Mesothelial cell of epicardium (in vitro differentiated cells): ENCODE data around the gene AIFM3. TPM values are rescaled to one million over a fixed set of nuclear protein-coding genes. Genes with fewer than 3 reads are reported as not detected.

ENCODE experiments used
- DNase-seq, 2 experiments: peaks; one replicate each; pipeline ENCODE4 v3.0.0; 2021; ENCODE audit warnings: low spot score in 2 of 2; ENCODE audit not compliant: unreplicated experiment in 2 of 2
- H3K27ac Mint-ChIP-seq: 2 replicates; pipeline ENCODE4 v1.8.0; 2021; ENCODE audit warnings: mixed read lengths
- H3K27me3 Mint-ChIP-seq: 2 replicates; pipeline ENCODE4 v1.8.0; 2021; ENCODE audit warnings: low read depth, mixed read lengths
- H3K36me3 Mint-ChIP-seq: 2 replicates; pipeline ENCODE4 v1.8.0; 2021; ENCODE audit warnings: mixed read lengths
- H3K4me1 Mint-ChIP-seq: 2 replicates; pipeline ENCODE4 v1.8.0; 2021; ENCODE audit warnings: mixed read lengths
- H3K4me3 Mint-ChIP-seq: 2 replicates; pipeline ENCODE4 v1.8.0; 2021; ENCODE audit warnings: mild to moderate bottlenecking, moderate library complexity, mixed read lengths
- H3K9me3 Mint-ChIP-seq: 2 replicates; pipeline ENCODE4 v1.8.0; 2021; ENCODE audit warnings: mixed read lengths
- total RNA-seq: library from RNA; stranded (reverse); gene quantifications from 3 replicates; pipeline ENCODE4 v1.2.1, GENCODE V29; 2021
- TF ChIP-seq, protein P1 (sequence below): fragments of 200-600 bp; sonication (generic); IDR thresholded peaks from one replicate; pipeline ENCODE4 v1.5.0; 2021; ENCODE audit warnings: antibody characterized with exemption; ENCODE audit not compliant: unreplicated experiment

The AIFM3 gene
- total RNA-seq, 1 donor from 2014 or later = 2.5 TPM

DNA sequence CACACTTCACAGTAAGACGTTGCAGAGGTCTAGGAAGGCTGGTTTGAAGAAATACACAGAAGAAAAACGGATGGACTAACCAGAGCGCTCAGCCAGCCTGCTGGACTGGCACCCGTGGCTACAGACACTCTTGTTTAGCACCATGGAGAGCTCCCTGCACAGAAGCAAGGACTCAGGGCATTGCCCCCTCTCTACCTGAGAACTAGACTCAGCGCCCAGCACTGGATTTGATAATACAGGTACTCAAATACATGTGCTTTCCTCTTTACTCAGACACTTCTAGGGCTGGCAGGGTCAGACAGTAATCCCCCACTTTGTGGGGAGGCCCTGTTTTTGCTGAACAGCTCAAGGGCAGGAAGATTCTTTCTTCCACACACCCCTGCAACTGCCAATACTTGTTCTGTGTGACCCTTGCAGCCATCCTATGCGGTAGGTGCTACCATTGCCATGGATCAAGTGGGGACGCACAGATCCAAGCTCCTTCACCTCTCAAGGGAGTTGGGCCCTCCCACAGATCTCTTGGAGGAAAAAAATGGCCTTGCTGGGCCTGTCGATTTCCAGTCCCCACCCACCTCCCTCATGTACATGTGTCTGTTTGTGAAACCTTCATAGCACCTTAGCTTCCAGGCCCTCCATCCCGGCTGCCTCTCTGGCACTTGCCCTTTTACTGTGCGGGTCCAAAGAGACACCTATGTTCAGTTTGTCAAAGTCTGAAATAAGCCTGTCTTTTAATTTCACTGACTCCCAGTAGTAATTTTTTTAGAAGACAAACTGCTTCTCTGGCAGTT is 42.8 kb downstream of the AIFM3 start:
- DNase-seq = peak in 1 of 2 experiments; percentile 71
- TF ChIP-seq, protein P1, sequence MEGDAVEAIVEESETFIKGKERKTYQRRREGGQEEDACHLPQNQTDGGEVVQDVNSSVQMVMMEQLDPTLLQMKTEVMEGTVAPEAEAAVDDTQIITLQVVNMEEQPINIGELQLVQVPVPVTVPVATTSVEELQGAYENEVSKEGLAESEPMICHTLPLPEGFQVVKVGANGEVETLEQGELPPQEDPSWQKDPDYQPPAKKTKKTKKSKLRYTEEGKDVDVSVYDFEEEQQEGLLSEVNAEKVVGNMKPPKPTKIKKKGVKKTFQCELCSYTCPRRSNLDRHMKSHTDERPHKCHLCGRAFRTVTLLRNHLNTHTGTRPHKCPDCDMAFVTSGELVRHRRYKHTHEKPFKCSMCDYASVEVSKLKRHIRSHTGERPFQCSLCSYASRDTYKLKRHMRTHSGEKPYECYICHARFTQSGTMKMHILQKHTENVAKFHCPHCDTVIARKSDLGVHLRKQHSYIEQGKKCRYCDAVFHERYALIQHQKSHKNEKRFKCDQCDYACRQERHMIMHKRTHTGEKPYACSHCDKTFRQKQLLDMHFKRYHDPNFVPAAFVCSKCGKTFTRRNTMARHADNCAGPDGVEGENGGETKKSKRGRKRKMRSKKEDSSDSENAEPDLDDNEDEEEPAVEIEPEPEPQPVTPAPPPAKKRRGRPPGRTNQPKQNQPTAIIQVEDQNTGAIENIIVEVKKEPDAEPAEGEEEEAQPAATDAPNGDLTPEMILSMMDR = no peak
- H3K36me3 Mint-ChIP-seq = no peaks in the 10 kb centered on the region
- H3K9me3 Mint-ChIP-seq = no peaks in the 10 kb centered on the region
- no peak overlapping the region for H3K27ac Mint-ChIP-seq
- H3K4me3 Mint-ChIP-seq = no peak overlapping the region
- no peaks in the 10 kb centered on the region for H3K27me3 Mint-ChIP-seq
- peaks cover 16% of the 10 kb centered on the region for H3K4me1 Mint-ChIP-seq

DNA sequence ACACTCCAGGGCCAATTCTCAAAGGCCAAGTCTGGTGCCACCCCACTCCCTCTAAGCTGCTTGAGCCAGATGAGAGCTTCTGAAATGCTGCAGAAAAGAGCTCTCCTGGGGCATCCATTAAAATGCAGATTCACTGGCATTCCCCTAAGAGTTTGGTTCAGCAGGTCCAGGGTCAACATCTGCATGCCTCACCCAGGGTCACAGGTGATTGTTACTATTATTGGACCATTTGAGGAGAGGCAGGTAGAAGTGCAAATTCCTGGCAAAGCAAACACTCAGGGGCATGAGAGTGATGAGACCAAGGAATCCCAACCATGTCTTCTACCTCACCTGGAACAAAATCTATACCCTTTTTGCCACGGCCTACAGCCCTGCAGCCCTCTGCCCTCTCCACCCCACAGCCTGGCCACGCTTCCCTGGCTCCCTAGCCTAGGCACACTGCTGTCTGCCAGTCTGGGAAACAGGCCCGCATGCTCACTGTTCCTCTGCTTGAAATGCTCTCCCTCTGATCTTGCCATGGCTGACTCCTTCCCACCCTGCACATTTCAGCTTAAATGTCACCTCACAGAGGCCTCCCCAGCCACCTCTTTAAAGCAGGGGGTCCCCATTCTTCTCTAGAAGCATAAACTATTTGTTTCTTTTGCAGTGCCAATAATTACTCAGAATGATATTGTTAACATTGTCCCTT is 43.5 kb downstream of the AIFM3 start:
- H3K4me1 Mint-ChIP-seq = peaks cover 24% of the 10 kb centered on the region

DNA sequence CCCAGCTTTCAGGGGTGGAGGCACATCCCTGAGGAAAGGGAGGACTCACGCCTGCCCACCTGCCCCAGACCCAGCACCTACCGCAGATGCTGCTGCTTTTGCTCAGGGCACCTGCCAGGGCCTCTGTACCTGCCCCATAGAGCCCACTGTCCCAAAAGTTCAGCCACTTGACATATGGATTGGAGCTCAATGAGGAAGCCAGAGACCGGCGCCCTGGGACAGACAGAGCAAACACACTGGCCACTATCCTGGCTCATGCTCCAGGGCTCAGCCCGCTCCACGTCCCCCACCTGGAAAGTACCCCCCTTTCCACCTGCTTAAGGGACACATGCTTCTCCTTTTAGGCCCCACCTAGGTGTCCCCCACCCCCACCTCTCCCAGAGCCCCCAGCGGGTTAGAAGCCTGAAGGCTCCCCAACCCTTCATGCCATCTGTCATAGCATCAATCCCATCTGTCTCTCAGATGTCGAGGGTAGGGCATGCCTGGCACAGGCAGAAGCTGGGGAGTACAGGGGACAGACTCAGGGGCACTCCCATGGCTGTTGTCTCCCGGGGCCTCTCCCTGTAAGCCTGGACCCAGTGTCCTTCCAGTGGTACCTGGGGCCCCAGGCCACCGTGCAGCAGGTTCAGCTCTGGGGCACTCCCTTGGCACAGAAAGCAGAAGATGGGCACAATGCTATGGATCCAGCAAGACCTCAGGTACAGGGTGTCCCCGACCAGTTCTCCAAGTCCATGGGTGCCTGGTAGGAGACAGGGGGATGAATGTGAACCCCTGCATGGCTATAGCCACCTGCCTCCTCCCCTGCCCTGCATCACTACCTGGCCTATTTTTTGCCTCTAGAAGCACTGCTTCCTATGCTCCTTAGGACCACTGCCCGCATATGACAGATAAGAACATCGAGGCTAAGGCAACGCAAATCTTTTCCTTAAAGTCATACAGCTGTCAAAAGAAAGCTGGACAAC is 45.7 kb downstream of the AIFM3 start:
- Mint-ChIP-seq H3K27ac (peak overlapping the region; percentile 60), H3K4me1 (peaks cover 38% of the 10 kb centered on the region), H3K27me3 (no peaks in the 10 kb centered on the region), H3K4me3 (peak overlapping the region; percentile 76), H3K36me3 (no peaks in the 10 kb centered on the region), H3K9me3 (no peaks in the 10 kb centered on the region)
- DNase-seq = no peak
- TF ChIP-seq, protein P1 = no peak

More for the DNA sequence above, 43.5 kb downstream of the AIFM3 start:
- H3K27ac Mint-ChIP-seq = no peak overlapping the region
- TF ChIP-seq, protein P1 = no peak
- H3K4me3 Mint-ChIP-seq = no peak overlapping the region
- no peaks in the 10 kb centered on the region for H3K9me3 Mint-ChIP-seq
- DNase-seq = no peak
- H3K36me3 Mint-ChIP-seq = no peaks in the 10 kb centered on the region
- H3K27me3 Mint-ChIP-seq = no peaks in the 10 kb centered on the region

DNA sequence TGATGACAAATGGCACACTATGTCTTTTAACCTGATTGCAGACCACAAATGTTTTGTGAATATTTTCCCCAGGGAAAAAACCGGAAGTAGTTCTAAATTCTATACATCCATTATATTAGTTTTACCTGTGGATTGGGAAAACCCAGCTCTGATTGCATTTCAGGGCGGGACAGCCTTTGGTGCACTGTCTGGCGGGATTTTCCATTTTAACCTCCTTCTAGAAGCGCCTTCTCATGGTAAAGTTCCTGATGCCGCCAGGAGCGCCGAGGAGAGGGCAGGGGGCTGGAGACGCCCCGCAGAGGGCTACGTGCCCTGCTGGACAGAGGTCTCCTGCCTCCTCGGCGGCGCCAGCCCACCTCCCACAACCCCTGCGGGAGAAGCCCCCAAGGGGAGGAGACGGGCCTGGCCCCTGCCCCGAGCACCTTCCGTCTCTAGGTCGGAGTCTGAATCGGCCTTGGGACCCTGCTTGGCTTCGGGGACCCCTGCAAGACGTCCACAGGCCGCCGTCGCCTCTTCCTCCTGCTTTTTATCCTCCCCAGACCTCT is 46.7 kb downstream of the AIFM3 start:
- Mint-ChIP-seq H3K27ac (peak overlapping the region; percentile 92), H3K4me1 (peaks cover 38% of the 10 kb centered on the region), H3K27me3 (no peaks in the 10 kb centered on the region), H3K36me3 (no peaks in the 10 kb centered on the region), H3K4me3 (peak overlapping the region; percentile 76), H3K9me3 (no peaks in the 10 kb centered on the region)
- TF ChIP-seq, protein P1 = no peak
- peak in 1 of 2 experiments; percentile 52 for DNase-seq

DNA sequence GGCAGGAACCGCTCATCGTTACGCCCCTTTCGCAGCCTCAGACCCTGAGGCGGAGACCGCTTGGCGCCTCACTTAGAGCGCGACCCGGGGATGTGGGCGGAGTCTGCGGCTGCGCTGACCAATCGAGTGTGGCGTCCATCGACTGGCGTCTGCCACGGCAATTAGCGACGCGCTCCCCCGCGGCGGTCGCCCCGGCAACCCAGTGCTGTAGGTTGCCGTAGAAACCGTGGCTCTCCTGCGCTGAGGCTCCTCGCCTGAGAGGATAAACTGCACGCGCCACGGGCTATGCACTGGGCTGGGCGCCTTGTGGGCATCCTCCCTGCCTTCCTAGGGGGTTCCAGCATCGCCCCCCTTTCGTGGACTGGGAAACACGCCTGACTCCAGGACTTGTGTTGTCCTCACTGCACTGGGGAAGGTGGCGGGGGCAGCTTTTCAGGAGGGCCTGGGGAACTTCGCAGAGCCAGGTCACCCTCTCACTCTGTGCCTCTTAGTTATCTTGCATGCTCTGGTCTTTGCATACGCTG is 47.2 kb downstream of the AIFM3 start:
- TF ChIP-seq, protein P1 = no peak
- Mint-ChIP-seq H3K4me3 (peak overlapping the region; percentile 76), H3K36me3 (no peaks in the 10 kb centered on the region), H3K27ac (peak overlapping the region; percentile 92), H3K27me3 (no peaks in the 10 kb centered on the region), H3K4me1 (peaks cover 38% of the 10 kb centered on the region), H3K9me3 (no peaks in the 10 kb centered on the region)
- peak; percentile 89 to 93 for DNase-seq
